Measurements from ENCODE around the gene GEMIN4. TPM values are rescaled to one million over a fixed set of nuclear protein-coding genes. Genes with fewer than 3 reads are reported as not detected.

Gene GEMIN4
- total and polyA plus RNA-seq, 2 experiments from 2014 or later = 14.1 to 45.0 TPM

DNA sequence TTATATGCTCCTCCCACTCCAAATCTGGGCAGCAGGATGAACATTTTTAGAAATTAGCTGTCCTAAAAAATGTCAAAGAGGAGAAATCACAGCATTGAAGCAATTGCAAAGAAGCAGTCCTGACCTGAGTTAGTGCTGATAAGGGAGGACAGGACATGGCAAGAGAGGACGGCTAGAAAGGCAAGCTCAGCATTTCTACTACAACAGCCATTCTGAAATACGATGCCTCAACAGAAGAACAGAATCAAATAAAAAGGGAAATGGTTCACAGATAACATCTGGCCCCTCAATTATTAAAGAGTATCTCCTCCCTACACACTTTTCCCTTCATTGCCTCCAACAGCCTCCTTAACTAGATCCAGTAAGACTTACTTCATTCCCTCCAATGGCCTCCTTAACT is 55.7 kb downstream of the GEMIN4 start:
- 0 out of 2 replicates have a peak, but pooled peaks cover 2% of the 10 kb centered on the region for H3K4me1 ChIP-seq (ENCODE audit: insufficient read depth)
- 0 out of 2 replicates have a peak, but pooled peaks cover 4% of the 10 kb centered on the region for H3K36me3 ChIP-seq (ENCODE audit: insufficient read depth)
- H3K4me2 ChIP-seq = no peak overlapping the region
- no peaks in the 10 kb centered on the region for H3K9me3 Mint-ChIP-seq
- no peak overlapping the region for H3K4me3 Mint-ChIP-seq
- TF ChIP-seq ZNF462 (CRISPR knock-in tag; IDR thresholded peaks at IDR 0.05) (no peak), NANOG (IDR thresholded peaks at IDR 0.05; ENCODE audit: borderline replicate concordance) (no peak), CREB1 (CRISPR knock-in tag; IDR thresholded peaks at IDR 0.05; ENCODE audit: low read depth) (no peak), ZNF114 (CRISPR knock-in tag; IDR thresholded peaks at IDR 0.05) (no peak), POLR2AphosphoS5 (IDR thresholded peaks at IDR 0.05; ENCODE audit: low read depth) (no peak)
- TF ChIP-seq, protein P1, sequence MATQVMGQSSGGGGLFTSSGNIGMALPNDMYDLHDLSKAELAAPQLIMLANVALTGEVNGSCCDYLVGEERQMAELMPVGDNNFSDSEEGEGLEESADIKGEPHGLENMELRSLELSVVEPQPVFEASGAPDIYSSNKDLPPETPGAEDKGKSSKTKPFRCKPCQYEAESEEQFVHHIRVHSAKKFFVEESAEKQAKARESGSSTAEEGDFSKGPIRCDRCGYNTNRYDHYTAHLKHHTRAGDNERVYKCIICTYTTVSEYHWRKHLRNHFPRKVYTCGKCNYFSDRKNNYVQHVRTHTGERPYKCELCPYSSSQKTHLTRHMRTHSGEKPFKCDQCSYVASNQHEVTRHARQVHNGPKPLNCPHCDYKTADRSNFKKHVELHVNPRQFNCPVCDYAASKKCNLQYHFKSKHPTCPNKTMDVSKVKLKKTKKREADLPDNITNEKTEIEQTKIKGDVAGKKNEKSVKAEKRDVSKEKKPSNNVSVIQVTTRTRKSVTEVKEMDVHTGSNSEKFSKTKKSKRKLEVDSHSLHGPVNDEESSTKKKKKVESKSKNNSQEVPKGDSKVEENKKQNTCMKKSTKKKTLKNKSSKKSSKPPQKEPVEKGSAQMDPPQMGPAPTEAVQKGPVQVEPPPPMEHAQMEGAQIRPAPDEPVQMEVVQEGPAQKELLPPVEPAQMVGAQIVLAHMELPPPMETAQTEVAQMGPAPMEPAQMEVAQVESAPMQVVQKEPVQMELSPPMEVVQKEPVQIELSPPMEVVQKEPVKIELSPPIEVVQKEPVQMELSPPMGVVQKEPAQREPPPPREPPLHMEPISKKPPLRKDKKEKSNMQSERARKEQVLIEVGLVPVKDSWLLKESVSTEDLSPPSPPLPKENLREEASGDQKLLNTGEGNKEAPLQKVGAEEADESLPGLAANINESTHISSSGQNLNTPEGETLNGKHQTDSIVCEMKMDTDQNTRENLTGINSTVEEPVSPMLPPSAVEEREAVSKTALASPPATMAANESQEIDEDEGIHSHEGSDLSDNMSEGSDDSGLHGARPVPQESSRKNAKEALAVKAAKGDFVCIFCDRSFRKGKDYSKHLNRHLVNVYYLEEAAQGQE (IDR thresholded peaks at IDR 0.05; ENCODE audit: unreplicated experiment) = no peak
- TF ChIP-seq, protein P2, sequence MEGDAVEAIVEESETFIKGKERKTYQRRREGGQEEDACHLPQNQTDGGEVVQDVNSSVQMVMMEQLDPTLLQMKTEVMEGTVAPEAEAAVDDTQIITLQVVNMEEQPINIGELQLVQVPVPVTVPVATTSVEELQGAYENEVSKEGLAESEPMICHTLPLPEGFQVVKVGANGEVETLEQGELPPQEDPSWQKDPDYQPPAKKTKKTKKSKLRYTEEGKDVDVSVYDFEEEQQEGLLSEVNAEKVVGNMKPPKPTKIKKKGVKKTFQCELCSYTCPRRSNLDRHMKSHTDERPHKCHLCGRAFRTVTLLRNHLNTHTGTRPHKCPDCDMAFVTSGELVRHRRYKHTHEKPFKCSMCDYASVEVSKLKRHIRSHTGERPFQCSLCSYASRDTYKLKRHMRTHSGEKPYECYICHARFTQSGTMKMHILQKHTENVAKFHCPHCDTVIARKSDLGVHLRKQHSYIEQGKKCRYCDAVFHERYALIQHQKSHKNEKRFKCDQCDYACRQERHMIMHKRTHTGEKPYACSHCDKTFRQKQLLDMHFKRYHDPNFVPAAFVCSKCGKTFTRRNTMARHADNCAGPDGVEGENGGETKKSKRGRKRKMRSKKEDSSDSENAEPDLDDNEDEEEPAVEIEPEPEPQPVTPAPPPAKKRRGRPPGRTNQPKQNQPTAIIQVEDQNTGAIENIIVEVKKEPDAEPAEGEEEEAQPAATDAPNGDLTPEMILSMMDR (conservative IDR thresholded peaks at IDR 0.05; ENCODE audit: low read depth in 2 of 2) = no peak
- ATAC-seq = no peak
- peaks cover 13% of the 10 kb centered on the region for H3K36me3 Mint-ChIP-seq (ENCODE audit: low read depth)
- H3K27me3 Mint-ChIP-seq (ENCODE audit: insufficient read depth, low read depth, poor library complexity) = no peaks in the 10 kb centered on the region
- H3K4me1 Mint-ChIP-seq = peaks cover 4% of the 10 kb centered on the region; the same call in 1 of the 3 replicates
- no peaks in the 10 kb centered on the region for H3K9me2 ChIP-seq (ENCODE audit: insufficient read depth)
- H3K27me3 ChIP-seq (ENCODE audit: insufficient read depth) = no peaks in the 10 kb centered on the region
- H3K27ac Mint-ChIP-seq = no peak overlapping the region
- H3K4me3 ChIP-seq = no peak overlapping the region
- DNase-seq (ENCODE audit: low spot score) = no peak
- peaks cover 3% of the 10 kb centered on the region; the same call in 1 of the 2 replicates for H3F3A ChIP-seq (replicated peaks; ENCODE audit: low read depth)
- no peaks in the 10 kb centered on the region; the same call in none of the 2 replicates for H3K79me2 ChIP-seq (replicated peaks; ENCODE audit: insufficient read depth)
- peaks cover 4% of the 10 kb centered on the region; the same call in 1 of the 2 replicates for H4K20me1 ChIP-seq (replicated peaks; ENCODE audit: insufficient read depth)
- no peak overlapping the region for H3K27ac ChIP-seq (ENCODE audit: low read depth)
- H2AFZ ChIP-seq = no peak overlapping the region
